GM19351 (cell line): Measurements from ENCODE around the gene CTNNA3.

Source experiments
- ATAC-seq: cut with Tn5 transposase; IDR thresholded peaks from one replicate; pipeline ENCODE4 v1.9.1; 2021; ENCODE audit warnings: mild to moderate bottlenecking, moderate library complexity; ENCODE audit not compliant: unreplicated experiment

CTNNA3 gene

GRCh38 chr10:67156239-67156638 lies 539.8 kb downstream of the CTNNA3 start:
- no peak for ATAC-seq

GRCh38 chr10:67151471-67151870 lies 544.5 kb downstream of the CTNNA3 start:
- ATAC-seq = no peak

- no peak for ATAC-seq
Measured at GRCh38 chr10:67144530-67144929, 551.5 kb downstream of the CTNNA3 start.

- ATAC-seq = no peak
Measured at GRCh38 chr10:67141300-67141699, 554.7 kb downstream of the CTNNA3 start.

GRCh38 chr10:67140641-67141040 lies 555.4 kb downstream of the CTNNA3 start:
- ATAC-seq = no peak

GRCh38 chr10:67127441-67127840 lies 568.6 kb downstream of the CTNNA3 start:
- no peak for ATAC-seq

GRCh38 chr10:67119651-67120050 lies 576.3 kb downstream of the CTNNA3 start:
- ATAC-seq = no peak

GRCh38 chr10:67115972-67116371 lies 580.0 kb downstream of the CTNNA3 start:
- ATAC-seq = no peak

- ATAC-seq = no peak
Measured at GRCh38 chr10:67114945-67115344, 581.0 kb downstream of the CTNNA3 start.

- ATAC-seq = no peak
Measured at GRCh38 chr10:67112765-67113164, 583.2 kb downstream of the CTNNA3 start.

GRCh38 chr10:67110286-67110685 lies 585.7 kb downstream of the CTNNA3 start:
- no peak for ATAC-seq

GRCh38 chr10:67107670-67108069 lies 588.3 kb downstream of the CTNNA3 start:
- no peak for ATAC-seq

GRCh38 chr10:67100951-67101350 lies 595.0 kb downstream of the CTNNA3 start:
- ATAC-seq = no peak

GRCh38 chr10:67098461-67098860 lies 597.5 kb downstream of the CTNNA3 start:
- no peak for ATAC-seq

GRCh38 chr10:67095531-67095930 lies 600.5 kb downstream of the CTNNA3 start:
- ATAC-seq = no peak

- ATAC-seq = no peak
Measured at GRCh38 chr10:67088036-67088435, 608.0 kb downstream of the CTNNA3 start.

- no peak for ATAC-seq
Measured at GRCh38 chr10:67087135-67087425, 608.9 kb downstream of the CTNNA3 start.

- ATAC-seq = no peak
Measured at GRCh38 chr10:67086327-67087134, 609.5 kb downstream of the CTNNA3 start.

GRCh38 chr10:67079126-67079525 lies 616.9 kb downstream of the CTNNA3 start:
- no peak for ATAC-seq

GRCh38 chr10:67077376-67077775 lies 618.6 kb downstream of the CTNNA3 start:
- no peak for ATAC-seq

GRCh38 chr10:67076144-67076543 lies 619.9 kb downstream of the CTNNA3 start:
- no peak for ATAC-seq

GRCh38 chr10:67075491-67075971 lies 620.5 kb downstream of the CTNNA3 start:
- no peak for ATAC-seq

GRCh38 chr10:67072654-67073053 lies 623.3 kb downstream of the CTNNA3 start:
- ATAC-seq = no peak
